ENCODE measurements around the gene GPR84.

The GPR84 gene

DNA sequence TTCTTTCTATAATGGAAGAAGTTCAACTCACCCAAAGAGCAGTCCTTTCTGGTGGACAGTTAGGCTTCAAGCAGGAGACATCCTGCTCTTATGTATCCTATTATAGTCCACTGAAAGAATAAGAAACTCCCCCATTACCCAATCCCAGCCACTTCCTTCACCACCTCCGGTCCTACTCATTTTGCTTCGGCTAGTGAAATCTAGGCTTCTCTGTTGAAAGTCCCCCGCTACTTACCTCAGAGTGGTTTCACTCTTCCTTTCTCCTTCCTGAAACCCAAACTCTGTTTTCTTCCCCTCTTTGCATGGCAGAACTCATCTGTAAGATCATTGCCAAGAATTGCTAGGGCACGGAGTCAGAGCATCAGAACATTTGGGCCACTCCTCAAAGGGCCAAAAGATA lies at the start of gene GPR84:
Gene GPR84, minus strand, starts transcription at position 74 of the 400 bp plus-strand sequence. CDS start 635 bp downstream, outside the sequence.
- no peak for DNase-seq (ENCODE audit: low read depth)

DNA sequence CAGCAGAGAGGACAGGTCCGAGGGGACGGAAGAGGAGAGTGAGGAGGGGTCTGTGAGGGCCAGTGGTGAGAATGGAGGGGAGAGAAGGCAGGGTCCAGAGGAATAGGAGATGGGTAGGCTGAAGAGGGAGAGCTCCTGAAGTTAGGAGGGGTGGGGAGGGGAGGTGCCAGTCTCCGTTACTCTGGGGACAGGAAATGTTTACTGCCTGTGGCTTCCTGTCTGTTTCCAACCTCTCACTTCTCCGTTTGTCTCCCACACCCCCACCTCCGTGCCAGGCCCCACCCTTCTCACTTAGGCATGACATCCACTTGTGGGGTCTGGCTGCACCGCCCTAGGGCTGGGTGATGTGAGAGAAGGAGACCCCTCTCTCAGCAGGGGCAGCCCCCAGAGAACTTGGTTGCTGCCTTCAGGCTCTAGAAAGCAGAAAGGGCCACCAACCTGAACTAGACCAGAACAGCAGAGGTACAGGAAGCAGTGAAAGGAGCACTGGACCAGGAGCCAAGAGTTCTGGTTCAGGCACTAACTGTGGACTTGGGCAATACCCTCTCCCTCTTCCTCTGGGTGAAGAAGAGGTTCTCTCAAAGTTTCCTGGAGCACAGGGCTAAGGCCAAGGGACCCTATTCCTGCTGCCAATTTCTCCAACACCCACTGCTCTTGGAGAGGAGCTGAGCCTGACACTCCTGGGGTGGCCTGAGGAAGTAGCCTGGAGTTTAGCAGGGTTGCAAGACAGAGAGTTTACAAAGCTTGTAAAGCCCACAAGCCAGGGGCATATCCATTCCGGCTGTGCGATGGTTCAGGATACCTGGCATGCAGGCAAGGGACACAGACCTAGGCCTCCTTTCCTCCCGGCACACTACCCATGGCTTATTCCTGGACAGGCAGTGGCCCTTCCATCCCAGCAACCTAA lies 49.3 kb upstream of the GPR84 start:
- no peak for DNase-seq (ENCODE audit: low read depth)

GRCh38 chr12:54412786-54413185 lies 48.5 kb upstream of the GPR84 start:
- DNase-seq (ENCODE audit: low read depth), result no peak

- DNase-seq (ENCODE audit: low read depth), result no peak
Observed at GRCh38 chr12:54412348-54412747, 48.1 kb upstream of the GPR84 start.

DNA sequence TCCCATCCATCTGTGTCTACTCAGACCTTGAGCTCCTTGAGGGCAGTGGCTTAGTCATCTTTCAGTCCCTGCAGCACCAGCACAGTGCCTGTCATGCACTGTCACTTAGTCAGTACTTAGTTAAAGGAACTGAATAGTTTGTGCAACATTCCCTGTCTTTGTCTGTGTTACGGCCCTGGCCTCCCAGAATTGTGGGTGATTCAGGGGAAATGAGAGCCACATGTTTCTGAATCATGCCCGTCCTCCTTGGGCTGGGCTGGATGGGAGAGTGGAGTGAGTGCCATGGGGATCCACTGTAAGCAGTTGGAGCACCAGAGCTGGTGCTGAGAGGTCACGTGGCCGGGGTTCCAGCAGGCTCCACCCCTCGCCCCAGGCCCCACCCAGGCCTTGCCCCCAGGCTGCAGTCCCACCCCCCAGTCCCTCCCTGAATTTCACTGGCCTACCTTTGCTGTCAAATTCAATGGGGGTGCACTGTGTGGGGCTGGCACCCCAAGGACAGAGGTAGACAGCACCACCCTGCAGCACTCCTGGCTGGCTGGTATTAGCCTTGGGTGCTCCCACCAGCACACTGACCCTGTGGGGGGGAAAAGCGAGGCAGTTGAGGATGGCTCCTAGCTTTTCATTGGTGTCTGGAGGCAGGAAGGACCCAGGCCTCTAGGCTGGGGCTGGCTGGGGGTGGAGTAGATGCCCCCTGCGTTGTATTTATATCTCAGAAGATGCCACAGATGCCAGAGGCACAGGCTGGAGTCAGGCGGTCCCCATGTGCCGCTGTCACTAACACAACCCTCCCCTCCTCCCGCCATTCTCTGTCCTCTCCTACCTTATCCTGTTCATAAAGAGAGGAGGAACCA lies 47.3 kb upstream of the GPR84 start:
- DNase-seq (ENCODE audit: low read depth), result no peak

DNA sequence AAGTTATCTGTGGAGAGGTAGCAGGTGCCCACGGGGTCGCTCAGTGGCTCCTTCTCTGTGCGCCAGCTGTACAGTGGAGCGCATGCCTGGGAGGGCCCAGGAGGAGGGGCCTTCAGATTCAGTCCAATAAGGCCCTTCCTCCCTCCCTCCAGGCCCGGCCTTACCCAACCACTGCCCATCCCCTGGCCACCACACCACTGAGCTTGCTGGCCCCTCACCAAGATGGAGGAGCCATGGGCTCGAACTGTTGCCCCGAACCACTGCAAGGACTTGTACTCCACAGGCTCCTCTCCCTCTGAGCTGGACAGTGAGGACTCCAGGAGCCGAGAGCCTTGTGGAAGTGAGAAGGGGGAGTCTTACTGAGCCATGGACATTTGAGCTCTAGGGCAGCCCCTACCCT lies 45.0 kb upstream of the GPR84 start:
- DNase-seq (ENCODE audit: low read depth), result no peak

- no peak for DNase-seq (ENCODE audit: low read depth)
Observed at GRCh38 chr12:54407183-54407905, 43.1 kb upstream of the GPR84 start.

DNA sequence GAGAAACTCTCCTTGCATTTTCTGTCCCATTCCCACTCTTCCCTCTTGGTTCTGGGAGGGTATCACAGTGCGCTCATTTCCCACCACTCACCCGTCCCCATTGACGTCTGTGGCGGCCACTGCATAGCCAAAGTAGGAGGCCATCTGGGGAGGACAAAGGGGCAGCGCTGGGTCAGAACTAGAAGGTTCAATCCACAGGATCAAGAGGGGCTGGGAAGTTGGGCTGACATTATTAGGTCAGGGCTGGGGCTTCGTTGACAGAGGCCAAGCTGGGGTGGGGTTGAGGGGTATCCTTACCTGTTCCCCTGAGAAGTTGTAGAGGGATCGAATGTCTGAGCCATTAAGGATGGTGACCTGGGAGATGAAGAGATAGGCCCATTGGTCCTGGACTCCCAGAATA lies 41.3 kb upstream of the GPR84 start:
- no peak for DNase-seq (ENCODE audit: low read depth)

DNA sequence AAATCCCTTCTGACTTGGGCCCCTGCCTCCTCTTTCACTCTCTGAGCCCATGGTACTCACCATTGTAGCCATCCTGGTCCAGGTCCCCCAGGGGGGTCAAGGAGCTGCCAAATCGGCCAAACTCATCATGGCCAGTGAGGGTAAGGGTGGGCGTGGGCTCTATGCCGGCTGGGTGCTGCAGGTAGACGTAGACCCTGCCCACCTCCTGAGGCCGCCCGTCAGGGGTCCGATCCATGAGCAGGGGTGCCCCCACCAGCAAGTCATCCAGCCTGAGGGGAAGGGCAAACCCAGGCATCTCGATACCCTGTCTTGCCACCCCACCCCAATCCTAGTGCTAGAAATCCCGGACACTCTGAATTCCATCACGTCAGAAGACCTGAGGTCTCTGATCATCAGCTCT lies 40.8 kb upstream of the GPR84 start:
- DNase-seq (ENCODE audit: low read depth), result no peak

- DNase-seq (ENCODE audit: low read depth), result peak; percentile 41
Observed at GRCh38 chr12:54404061-54405004, 40.0 kb upstream of the GPR84 start.

DNA sequence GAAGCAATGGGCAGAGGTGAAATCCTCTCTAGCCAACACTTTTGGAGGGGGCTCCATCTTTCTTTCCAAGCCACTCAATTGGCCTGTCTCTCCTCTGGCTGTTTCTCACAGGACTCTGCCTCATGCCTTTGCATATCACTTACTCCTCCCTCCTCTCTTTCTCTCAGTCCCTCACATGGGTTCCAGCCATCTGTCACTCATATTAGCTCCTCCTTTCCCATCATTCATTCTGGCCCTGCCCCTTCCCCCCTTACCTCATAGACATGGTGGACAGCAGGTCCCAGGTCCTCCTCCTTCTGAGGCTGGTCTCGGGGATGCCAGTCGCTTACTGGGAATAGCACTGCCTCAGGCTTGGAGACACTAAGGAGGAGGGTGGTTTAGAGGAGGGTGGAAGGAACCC lies 36.8 kb upstream of the GPR84 start:
- no peak for DNase-seq (ENCODE audit: low read depth)

- DNase-seq (ENCODE audit: low read depth), result peak; percentile 76
Observed at GRCh38 chr12:54398995-54399793, 34.9 kb upstream of the GPR84 start.

- no peak for DNase-seq (ENCODE audit: low read depth)
Observed at GRCh38 chr12:54398218-54398617, 33.9 kb upstream of the GPR84 start.

DNA sequence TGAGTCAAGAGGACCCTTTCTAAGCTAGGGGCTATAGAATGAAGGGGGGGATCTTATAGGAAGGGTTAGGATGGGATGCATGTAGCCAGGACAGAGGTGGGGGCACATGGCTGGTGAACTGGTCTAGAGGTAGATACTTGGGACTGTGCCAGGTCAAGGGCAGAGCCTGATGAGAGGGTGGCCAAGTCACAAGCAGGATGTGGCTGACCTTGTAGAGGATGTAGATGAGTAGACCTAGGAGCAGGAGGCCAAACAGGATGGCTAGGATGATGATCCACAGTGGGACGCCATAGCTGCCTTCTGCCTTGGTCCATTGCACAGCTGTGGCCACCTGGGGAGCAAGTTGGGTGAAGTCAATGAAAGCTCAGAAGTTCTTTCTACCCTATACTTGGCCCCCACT lies 32.9 kb upstream of the GPR84 start:
- DNase-seq (ENCODE audit: low read depth), result no peak

DNA sequence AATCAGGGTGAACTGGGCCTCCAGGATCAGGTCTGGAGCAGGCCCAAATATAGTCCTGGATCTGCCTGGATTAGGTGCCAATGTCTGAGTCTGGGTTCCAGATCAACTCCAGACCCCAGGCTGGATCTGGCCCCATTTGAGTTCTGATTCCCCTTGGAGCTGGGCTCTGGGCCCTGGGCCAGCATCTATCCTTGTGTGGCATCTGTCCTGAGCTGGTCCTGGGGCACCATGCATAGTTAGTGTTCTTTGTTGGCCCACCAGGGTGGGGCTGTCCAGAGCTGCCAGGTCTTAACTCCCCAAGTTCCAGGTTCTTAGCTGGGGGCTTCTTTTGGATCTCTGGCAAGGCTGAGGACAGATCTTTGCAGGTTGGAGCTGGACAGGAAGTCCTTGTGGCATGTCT lies 31.3 kb upstream of the GPR84 start:
- no peak for DNase-seq (ENCODE audit: low read depth)

DNA sequence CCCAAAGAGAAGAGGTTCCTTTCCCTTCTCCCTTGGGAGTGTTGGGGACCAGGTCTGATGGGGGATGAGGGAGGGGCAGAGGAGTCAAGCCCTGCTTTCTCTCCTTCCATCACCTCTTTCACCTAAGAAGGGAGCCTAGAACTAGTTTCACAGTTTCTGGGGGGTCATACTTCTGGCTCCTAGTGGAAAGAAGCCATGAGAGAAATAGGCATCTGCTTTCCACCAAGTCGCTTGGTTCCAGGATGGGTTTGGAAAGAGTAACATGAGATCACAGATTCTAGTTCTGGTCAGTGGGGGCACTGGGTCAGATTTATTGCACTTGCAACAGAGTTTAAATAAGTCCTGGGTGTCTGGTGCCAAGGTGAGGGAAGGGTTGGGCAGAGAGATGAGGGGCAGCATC lies 30.7 kb upstream of the GPR84 start:
- no peak for DNase-seq (ENCODE audit: low read depth)

GRCh38 chr12:54394281-54394719 lies 30.0 kb upstream of the GPR84 start:
- DNase-seq (ENCODE audit: low read depth), result no peak

GRCh38 chr12:54393743-54394142 lies 29.5 kb upstream of the GPR84 start:
- no peak for DNase-seq (ENCODE audit: low read depth)

DNA sequence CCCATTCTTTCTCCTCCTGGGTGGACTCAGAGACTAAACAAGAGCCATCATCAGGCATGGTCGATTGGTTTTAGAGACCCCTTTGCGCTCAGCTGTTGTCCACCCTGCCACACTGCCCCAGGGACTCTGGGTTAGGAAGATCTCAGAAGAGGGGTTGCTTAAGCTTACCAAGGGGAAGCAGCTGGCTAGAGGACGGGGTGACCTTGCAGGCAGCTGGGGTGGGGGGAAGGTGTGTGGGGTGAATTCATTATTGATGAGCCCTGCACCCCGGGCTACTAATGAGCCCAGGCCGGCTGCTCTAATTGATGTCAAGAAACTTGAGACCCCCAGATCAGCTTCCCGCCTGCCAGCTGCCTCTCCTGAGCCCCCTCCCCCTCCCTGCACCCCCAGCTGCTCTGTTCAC lies 28.9 kb upstream of the GPR84 start:
- DNase-seq (ENCODE audit: low read depth), result no peak

GRCh38 chr12:54392485-54393206 lies 28.4 kb upstream of the GPR84 start:
- no peak for DNase-seq (ENCODE audit: low read depth)
